Measurements from ENCODE around the gene CAMK2G.

DNA sequence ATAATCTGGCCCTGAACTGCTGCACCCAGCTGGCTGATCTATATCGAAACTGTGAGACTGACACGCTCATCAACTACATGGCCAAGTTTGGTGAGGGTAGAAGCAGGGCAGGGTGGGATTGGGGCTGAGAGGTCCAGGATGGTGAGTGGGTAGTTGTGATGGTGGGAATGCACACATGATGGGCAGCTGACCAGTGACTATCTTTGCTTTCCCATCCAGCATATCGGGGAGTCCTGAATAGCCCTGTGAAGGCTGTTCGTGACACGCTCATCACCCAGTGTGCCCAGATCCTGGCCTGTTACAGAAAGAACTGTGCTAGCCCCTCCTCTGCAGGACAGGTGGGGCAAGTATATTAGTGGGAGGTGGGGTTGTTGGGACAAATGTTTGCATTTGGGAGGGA is 105.0 kb downstream of the CAMK2G start:
- TF ChIP-seq, protein P1, sequence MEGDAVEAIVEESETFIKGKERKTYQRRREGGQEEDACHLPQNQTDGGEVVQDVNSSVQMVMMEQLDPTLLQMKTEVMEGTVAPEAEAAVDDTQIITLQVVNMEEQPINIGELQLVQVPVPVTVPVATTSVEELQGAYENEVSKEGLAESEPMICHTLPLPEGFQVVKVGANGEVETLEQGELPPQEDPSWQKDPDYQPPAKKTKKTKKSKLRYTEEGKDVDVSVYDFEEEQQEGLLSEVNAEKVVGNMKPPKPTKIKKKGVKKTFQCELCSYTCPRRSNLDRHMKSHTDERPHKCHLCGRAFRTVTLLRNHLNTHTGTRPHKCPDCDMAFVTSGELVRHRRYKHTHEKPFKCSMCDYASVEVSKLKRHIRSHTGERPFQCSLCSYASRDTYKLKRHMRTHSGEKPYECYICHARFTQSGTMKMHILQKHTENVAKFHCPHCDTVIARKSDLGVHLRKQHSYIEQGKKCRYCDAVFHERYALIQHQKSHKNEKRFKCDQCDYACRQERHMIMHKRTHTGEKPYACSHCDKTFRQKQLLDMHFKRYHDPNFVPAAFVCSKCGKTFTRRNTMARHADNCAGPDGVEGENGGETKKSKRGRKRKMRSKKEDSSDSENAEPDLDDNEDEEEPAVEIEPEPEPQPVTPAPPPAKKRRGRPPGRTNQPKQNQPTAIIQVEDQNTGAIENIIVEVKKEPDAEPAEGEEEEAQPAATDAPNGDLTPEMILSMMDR (IDR thresholded peaks at IDR 0.05 in 4 of 5, conservative IDR thresholded peaks at IDR 0.05 in 1 of 5), result no peak
- TF ChIP-seq POLR2A (IDR thresholded peaks at IDR 0.05), result no peak
